DMS53 treated with DMSO at 0.1 percent for 48 hours (cell line): ENCODE results near the gene LRFN2.

Experiments
- DNase-seq: peaks from one replicate; lab custom pipeline; 2025; ENCODE audit not compliant: unreplicated experiment; lab: John Stamatoyannopoulos, UW

LRFN2 gene

GRCh38 chr6:40386200-40386599 is 201.0 kb downstream of the LRFN2 start:
- no peak for DNase-seq

GRCh38 chr6:40383348-40384115 is 203.6 kb downstream of the LRFN2 start:
- no peak for DNase-seq

GRCh38 chr6:40380271-40380670 is 206.9 kb downstream of the LRFN2 start:
- no peak for DNase-seq

- DNase-seq, result no peak
Observed at GRCh38 chr6:40379811-40380210, 207.4 kb downstream of the LRFN2 start.

- no peak for DNase-seq
Observed at GRCh38 chr6:40378725-40379074, 208.5 kb downstream of the LRFN2 start.

- DNase-seq, result no peak
Observed at GRCh38 chr6:40378071-40378724, 209.0 kb downstream of the LRFN2 start.

- no peak for DNase-seq
Observed at GRCh38 chr6:40377173-40377806, 209.9 kb downstream of the LRFN2 start.

GRCh38 chr6:40376113-40376650 is 211.0 kb downstream of the LRFN2 start:
- no peak for DNase-seq

GRCh38 chr6:40373267-40373666 is 213.9 kb downstream of the LRFN2 start:
- no peak for DNase-seq

- DNase-seq, result no peak
Observed at GRCh38 chr6:40371621-40372020, 215.5 kb downstream of the LRFN2 start.

GRCh38 chr6:40371095-40371494 is 216.1 kb downstream of the LRFN2 start:
- no peak for DNase-seq

- no peak for DNase-seq
Observed at GRCh38 chr6:40369891-40370290, 217.3 kb downstream of the LRFN2 start.

- DNase-seq, result no peak
Observed at GRCh38 chr6:40369042-40369441, 218.1 kb downstream of the LRFN2 start.

- no peak for DNase-seq
Observed at GRCh38 chr6:40362859-40363258, 224.3 kb downstream of the LRFN2 start.

- DNase-seq, result peak; percentile 67
Observed at GRCh38 chr6:40359808-40360207, 227.4 kb downstream of the LRFN2 start.

GRCh38 chr6:40358473-40359460 is 228.4 kb downstream of the LRFN2 start:
- DNase-seq, result no peak

GRCh38 chr6:40356242-40356910 is 230.8 kb downstream of the LRFN2 start:
- no peak for DNase-seq

GRCh38 chr6:40355532-40355931 is 231.6 kb downstream of the LRFN2 start:
- no peak for DNase-seq

GRCh38 chr6:40355066-40355465 is 232.1 kb downstream of the LRFN2 start:
- DNase-seq, result no peak

- no peak for DNase-seq
Observed at GRCh38 chr6:40353967-40354452, 233.2 kb downstream of the LRFN2 start.
